Neuron (in vitro differentiated cells): ENCODE data around the gene ANKMY1.
"Not testable (repeated sequence)": the region's sequence is repeated elsewhere in the genome, so short reads cannot be mapped to it uniquely, and the experiment has no call there.

Experiments used
- H2AFZ ChIP-seq: one replicate; pipeline ENCODE4 v1.6.1; 2013; ENCODE audit warnings: low read depth, mild to moderate bottlenecking, inconsistent platforms, low read length, moderate library complexity
- H3K27me3 ChIP-seq: one replicate; pipeline ENCODE4 v1.6.1; 2013; ENCODE audit warnings: low read length; ENCODE audit not compliant: insufficient read depth
- H3K36me3 ChIP-seq: one replicate; pipeline ENCODE4 v1.6.1; 2013; ENCODE audit warnings: low read length; ENCODE audit not compliant: insufficient read depth
- H3K4me1 ChIP-seq: one replicate; pipeline ENCODE4 v1.6.1; 2013; ENCODE audit warnings: low read length; ENCODE audit not compliant: insufficient read depth
- H3K4me3 ChIP-seq: 2 replicates; pipeline ENCODE4 v1.5.1; 2013; ENCODE audit warnings: mild to moderate bottlenecking, low read length, moderate library complexity
- H3K9me3 ChIP-seq: one replicate; pipeline ENCODE4 v1.6.1; 2013; ENCODE audit warnings: low read length

ANKMY1 gene

DNA sequence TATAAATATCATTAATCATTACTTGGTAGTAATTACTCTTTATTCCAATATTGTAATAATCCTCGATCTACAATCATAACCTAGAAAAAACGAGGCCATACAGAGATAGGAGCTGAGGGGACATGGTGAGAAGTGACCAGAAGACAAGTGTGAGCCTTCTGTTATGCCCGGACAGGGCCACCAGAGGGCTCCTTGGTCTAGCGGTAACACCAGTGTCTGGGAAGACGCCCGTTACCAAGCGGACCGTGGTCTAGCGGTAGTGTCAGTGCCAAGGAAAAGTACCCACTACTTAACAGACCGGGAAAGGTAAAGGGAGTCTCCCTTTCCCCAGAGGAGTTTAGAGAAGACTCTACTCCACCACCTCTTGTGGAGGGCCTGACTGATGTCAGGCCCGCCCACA, 62.8 kb downstream of the ANKMY1 start:
- not testable (repeated sequence) for H3K36me3 ChIP-seq, H3K4me1 ChIP-seq, H3K4me3 ChIP-seq, H2AFZ ChIP-seq, H3K27me3 ChIP-seq
- peaks cover 12% of the 10 kb centered on the region for H3K9me3 ChIP-seq

DNA sequence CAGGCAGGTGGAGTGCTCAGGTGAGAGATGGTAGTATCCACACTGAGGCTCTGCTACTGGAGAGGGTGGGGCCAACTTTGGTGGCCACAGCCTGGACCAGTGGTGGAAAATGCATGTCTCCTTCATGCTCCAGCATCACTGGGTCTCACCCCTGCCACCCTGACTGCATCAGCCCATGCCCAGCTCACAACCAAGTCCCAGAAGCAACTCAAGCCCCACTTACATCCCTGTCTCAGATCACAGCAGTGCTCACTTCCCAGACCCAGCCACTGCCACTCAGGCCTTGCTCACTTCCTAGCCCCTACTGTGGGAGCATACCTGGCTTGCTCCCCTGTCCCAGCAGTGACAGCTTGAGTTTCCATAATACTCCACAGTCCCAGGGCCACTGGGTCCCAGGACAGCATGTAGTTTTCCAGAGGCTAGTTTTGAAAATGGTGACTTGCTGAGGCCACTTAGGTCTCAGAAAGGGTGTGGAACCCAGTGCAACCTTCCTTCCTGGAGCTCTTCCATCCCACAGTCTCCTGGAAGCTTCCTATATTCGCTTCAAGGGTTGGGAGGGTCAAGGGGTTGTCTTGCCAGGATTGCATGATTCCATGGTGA, 63.5 kb downstream of the ANKMY1 start:
- Histone ChIP-seq H3K4me3 (no peak overlapping the region), H3K27me3 (no peaks in the 10 kb centered on the region)

DNA sequence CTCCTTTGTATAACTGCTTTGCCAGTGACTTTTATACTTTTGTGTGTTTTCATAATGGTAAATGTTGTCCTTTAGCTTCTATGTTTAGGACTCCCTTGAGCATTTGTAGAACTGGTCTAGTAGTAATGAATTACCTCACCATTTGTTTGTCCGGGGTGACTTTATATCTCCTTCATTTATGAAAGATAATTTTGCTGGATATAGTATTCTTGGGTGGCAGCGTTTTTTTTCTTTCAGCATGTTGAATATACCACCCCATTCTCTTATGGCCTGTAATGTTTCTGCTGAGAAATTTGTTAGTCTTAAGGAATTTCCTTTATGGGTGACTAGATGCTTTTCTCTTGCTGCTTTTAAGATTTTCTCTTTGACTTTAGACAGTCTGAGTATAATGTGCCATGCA, 66.3 kb downstream of the ANKMY1 start:
- Histone ChIP-seq H3K4me1 (no peaks in the 10 kb centered on the region), H3K9me3 (peaks cover 12% of the 10 kb centered on the region), H3K27me3 (no peaks in the 10 kb centered on the region), H3K36me3 (no peaks in the 10 kb centered on the region), H3K4me3 (no peak overlapping the region), H2AFZ (no peak overlapping the region)

More for the DNA sequence above, 63.5 kb downstream of the ANKMY1 start:
- Histone ChIP-seq H3K9me3 (peaks cover 12% of the 10 kb centered on the region), H3K36me3 (peaks cover 5% of the 10 kb centered on the region), H3K4me1 (no peaks in the 10 kb centered on the region), H2AFZ (no peak overlapping the region)

DNA sequence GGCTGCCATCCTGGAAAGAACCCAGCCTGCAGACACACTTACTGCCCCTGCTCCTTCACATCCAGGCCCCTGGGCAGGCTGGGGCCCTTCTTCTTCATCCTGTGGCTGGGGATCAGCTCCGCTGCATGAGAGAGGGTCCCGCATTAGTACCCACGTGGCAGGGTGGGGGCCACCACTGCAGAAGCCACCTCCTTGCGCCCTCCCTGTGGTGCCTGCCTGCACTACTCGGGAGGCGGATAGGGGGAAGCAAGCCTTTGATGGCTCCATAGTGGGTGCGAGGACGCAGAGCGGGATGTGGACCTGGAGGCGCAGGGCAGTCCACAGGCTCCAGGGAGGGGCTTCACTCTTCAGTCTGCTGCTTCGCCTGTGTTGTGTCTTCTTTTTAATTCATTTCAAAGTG, 75.6 kb downstream of the ANKMY1 start:
- H3K4me3 ChIP-seq, result no peak overlapping the region
- H3K27me3 ChIP-seq, result no peaks in the 10 kb centered on the region
- no peaks in the 10 kb centered on the region for H3K9me3 ChIP-seq
- no peaks in the 10 kb centered on the region for H3K36me3 ChIP-seq
- no peak overlapping the region for H2AFZ ChIP-seq
- no peaks in the 10 kb centered on the region for H3K4me1 ChIP-seq

DNA sequence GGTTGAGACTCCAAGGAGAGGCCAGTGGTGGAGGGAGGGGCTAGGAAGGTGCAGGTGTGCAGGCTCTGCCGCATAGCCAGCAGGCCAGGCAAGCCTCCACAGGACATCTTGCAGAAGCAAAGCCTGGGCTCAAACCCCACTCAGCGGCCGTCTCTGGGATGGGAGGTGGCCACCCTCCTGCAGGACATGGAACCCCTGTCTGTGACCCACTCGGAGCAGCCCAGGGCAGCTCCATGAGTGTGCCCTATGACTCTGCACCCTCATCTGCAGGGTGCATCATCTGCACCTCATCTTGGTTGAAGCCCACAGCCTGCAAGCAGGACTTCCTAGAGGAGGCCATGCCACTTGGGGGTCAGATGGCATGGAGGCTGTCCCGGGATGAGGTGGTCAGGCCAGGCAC, 76.1 kb downstream of the ANKMY1 start:
- no peak overlapping the region for H2AFZ ChIP-seq
- no peaks in the 10 kb centered on the region for H3K4me1 ChIP-seq
- no peaks in the 10 kb centered on the region for H3K9me3 ChIP-seq
- H3K4me3 ChIP-seq, result no peak overlapping the region
- H3K36me3 ChIP-seq, result no peaks in the 10 kb centered on the region
- H3K27me3 ChIP-seq, result no peaks in the 10 kb centered on the region

DNA sequence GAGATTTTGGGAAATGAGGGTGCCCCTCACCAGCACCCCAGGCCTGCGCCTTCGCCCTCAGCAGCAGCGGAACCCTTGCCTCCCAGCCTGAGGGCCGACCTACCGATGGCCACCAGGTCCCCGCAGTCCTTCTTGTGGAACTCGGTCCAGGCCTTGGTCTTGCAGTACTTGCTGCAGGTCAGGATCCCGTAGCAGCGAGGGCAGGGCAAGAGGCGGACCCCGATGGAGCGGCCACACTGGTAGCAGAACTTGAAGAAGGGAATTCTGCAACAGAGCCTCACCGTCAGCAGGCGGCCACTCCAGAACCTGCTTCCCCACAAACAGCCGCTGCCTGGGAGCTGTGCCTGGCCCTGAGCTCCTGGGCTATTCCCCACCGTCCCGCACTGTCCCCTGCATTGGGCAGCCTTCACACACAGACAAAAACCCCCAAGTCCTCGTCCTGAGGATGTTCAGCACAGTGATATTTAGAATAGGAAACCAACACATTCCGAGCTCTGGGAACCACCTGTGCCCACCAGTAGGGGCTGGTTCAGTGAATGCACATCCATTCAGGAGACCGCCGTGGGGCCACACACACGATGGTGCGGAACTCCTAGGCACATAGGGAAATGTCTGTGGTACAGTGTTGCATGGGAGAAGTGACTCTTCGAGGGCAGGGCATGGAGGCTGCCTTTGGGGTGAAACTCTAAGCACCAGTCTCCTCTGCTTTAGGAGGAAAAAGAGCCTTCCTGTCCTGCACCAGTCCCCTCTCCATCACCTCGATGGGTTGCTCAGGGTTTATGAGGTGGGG, 76.8 kb downstream of the ANKMY1 start:
- Histone ChIP-seq H2AFZ (no peak overlapping the region), H3K9me3 (peaks cover 2% of the 10 kb centered on the region), H3K36me3 (no peaks in the 10 kb centered on the region), H3K4me1 (no peaks in the 10 kb centered on the region), H3K27me3 (no peaks in the 10 kb centered on the region), H3K4me3 (no peak overlapping the region)

DNA sequence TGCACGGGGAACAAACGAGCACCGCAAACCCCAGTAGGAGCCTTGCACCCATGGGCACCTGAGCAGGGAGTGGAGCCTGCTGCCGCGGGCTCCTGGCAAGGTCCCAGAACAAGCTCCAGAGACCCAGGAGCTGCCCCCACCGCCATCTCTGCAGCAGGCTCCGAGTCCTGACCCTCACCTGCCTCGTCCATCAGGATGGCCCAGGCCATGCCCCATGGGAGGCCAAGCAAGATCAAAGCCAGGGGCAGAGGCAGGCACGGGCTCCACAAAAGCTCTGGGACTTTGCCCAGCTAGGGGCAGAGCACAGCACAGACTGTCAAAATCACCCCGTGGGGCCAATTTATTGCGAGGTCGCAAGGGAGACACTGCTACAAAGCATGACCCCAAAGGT, 78.7 kb downstream of the ANKMY1 start:
- no peaks in the 10 kb centered on the region for H3K27me3 ChIP-seq
- H3K4me1 ChIP-seq, result no peaks in the 10 kb centered on the region
- peaks cover 2% of the 10 kb centered on the region for H3K9me3 ChIP-seq
- no peaks in the 10 kb centered on the region for H3K36me3 ChIP-seq
- H2AFZ ChIP-seq, result no peak overlapping the region
- no peak overlapping the region for H3K4me3 ChIP-seq

DNA sequence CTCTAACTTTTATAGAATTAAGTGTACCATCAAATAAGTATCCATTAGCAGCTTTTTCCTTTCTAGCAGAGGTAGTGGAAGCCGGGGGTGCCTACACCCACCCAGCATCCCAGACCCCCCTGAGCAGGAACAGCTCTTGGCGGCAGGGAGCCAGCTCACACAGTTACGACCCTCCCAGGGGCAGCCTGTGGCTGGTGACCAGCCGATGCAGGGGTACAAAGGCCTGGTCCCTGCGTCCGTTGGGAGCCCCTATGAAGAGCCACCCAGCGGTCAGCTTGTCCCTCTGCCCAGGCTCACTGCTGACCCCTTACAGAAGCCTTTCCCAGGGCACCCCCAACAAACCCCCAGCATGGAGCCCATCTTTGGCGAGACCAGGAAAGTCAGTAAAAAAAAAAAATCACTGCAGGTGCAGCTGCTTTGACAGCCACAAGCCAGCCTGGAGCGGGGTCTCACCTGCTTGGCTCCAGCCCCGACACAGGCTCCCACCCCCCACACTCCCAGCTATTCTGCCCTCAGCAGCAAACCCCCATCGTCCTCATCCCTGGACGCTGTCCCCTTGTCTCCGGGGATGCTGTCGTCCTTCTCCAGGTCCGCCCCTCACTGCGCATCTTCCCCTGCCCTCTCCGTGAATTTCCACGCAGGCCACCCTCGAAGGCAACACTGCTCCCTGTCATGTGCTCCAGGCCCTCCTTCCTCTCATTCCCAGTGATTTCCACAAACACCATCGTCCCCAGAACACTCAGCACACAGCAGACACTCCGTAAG, 79.3 kb downstream of the ANKMY1 start:
- no peak overlapping the region for H3K4me3 ChIP-seq
- H3K36me3 ChIP-seq, result no peaks in the 10 kb centered on the region
- no peak overlapping the region for H2AFZ ChIP-seq
- no peaks in the 10 kb centered on the region for H3K27me3 ChIP-seq
- H3K9me3 ChIP-seq, result peaks cover 2% of the 10 kb centered on the region
- no peaks in the 10 kb centered on the region for H3K4me1 ChIP-seq

DNA sequence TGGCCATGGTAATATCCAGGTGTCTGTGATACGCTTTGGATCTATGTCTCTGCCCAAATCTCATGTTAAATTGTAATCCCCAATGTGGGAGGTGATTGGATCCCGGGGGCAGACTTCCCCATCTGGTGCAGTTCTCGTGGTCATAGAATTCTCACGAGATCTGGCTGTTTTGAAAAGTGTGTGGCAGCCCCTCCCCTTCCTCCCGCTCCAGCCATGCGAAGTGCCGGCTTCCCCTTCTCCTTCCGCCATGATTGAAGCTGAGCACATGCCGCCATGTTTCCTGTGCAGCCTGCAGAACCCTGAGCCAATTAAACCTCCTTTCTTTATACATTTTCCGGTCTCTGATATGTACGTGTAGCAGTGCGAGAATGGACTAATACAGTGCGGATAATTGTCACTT, 79.9 kb downstream of the ANKMY1 start:
- Histone ChIP-seq H3K4me1 (no peaks in the 10 kb centered on the region), H3K36me3 (no peaks in the 10 kb centered on the region), H3K4me3 (no peak overlapping the region), H3K9me3 (peaks cover 2% of the 10 kb centered on the region), H2AFZ (no peak overlapping the region), H3K27me3 (no peaks in the 10 kb centered on the region)

DNA sequence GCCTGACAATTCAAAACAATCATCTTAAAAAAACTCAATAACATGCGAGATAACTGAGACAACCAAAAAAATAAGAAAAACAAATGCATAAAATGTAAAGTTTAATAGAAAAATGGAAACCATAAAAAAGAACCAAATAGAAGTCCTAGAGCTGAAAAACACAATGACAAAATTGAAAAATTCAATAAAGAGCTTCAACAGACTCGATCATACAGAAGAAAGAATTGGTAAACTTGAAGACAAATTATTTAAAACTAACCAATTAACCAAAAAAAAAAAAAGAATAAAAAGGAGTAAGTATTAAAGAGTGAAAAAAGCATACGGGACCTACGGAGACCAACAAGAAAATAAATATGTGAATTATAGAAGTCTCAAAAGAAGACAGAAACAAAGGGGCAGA, 84.6 kb downstream of the ANKMY1 start:
- H3K36me3 ChIP-seq, result no peaks in the 10 kb centered on the region
- peaks cover 6% of the 10 kb centered on the region for H3K9me3 ChIP-seq
- H3K4me3 ChIP-seq, result no peak overlapping the region
- no peaks in the 10 kb centered on the region for H3K27me3 ChIP-seq
- no peak overlapping the region for H2AFZ ChIP-seq
- H3K4me1 ChIP-seq, result no peaks in the 10 kb centered on the region

DNA sequence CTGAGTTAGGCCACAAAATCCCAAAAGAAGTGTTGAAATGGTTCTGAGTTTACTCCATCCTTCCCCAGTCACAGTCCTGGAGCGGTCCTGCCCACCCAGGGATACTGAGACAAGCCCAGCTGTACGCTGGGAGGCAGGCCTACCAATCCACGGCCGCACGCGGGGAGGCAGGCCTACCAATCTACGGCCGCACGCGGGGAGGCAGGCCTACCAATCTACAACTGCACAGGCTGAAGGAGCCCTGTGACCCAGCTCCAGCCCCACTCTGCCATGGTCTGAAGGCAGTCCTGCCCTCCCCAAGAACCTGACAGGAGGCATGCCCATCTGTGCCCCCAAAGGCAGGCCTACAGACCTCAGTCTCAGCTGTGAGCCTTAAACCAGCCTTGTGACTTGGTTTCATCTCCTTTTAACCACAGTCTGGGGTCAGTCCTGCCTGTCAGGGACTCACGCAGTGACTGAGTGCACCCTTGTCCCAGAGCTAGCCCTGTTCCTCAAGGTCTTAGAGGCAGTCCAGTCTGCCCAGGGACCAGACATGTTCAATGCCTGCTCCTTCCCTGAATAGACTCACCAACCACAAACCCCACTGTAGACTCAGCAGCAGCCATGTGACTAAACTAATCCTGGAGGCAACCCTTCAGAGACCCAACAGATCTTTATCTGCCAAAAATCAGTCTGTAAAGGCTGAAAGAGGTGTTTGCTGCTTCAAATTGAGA, 85.6 kb downstream of the ANKMY1 start:
- H3K27me3 ChIP-seq, result no peaks in the 10 kb centered on the region
- no peak overlapping the region for H3K4me3 ChIP-seq
- no peaks in the 10 kb centered on the region for H3K36me3 ChIP-seq
- no peak overlapping the region for H2AFZ ChIP-seq
- peaks cover 6% of the 10 kb centered on the region for H3K9me3 ChIP-seq
- peaks cover 8% of the 10 kb centered on the region for H3K4me1 ChIP-seq

DNA sequence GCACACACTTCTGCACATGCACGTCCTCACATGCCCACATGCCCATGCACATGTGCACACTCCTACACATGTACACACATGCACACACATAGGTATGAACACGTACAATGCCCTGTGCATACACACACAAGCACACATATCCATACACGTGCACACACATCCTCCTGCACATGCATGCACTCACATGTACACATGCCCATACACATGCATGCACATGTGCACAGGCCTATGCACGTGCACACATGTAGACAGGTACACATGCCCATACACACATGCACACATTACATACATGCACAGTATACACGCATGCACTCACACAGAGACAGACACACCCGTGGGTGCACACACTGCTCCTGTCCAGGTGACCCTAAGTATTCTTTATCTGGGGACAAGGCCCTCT, 88.0 kb downstream of the ANKMY1 start:
- H3K27me3 ChIP-seq, result no peaks in the 10 kb centered on the region
- H3K9me3 ChIP-seq, result peaks cover 4% of the 10 kb centered on the region
- H3K4me1 ChIP-seq, result peaks cover 14% of the 10 kb centered on the region
- peaks cover 15% of the 10 kb centered on the region for H3K36me3 ChIP-seq
- no peak overlapping the region for H3K4me3 ChIP-seq
- no peak overlapping the region for H2AFZ ChIP-seq

DNA sequence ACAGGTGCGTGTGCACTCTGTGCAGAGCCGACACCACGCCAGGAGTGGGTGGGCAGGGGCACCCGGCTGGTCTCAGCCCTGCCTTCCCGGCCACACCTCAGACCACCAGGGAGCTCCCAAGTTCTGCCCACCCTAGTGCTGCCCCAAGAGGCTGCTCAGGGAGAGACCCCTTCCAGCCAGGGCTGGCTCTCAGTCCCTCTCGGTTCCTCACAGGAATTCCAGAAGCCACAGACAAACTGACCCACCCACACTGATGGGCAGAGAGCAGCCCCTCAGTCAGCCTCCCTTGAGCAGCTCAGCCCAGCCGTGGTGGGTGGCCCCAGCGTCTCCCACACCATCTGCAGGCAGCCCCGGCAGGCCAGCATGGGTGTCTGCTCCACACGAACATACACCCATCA, 88.5 kb downstream of the ANKMY1 start:
- Histone ChIP-seq H3K4me3 (no peak overlapping the region), H3K9me3 (peaks cover 4% of the 10 kb centered on the region), H3K36me3 (peaks cover 20% of the 10 kb centered on the region), H2AFZ (no peak overlapping the region), H3K27me3 (no peaks in the 10 kb centered on the region), H3K4me1 (peaks cover 14% of the 10 kb centered on the region)
